A549 (cell line): ENCODE data around the gene RAB10. TPM values are rescaled to one million over a fixed set of nuclear protein-coding genes. Genes with fewer than 3 reads are reported as not detected.
A peak's percentile ranks its signal among the peaks of the same experiment; 100 is the strongest.

ENCODE experiments used
- ATAC-seq, 2 experiments: fragments of 200-7000 bp in 1 of 2; fragments of >200 bp in 1 of 2; cut with Nextera tagmentation in 1 of 2; cut with Tn5 transposase in 1 of 2; 3 replicates each; pipeline versions ENCODE4 v1.8.0 to v1.9.1; 2018 to 2020; ENCODE audit warnings: mild to moderate bottlenecking in 1 of 2, moderate library complexity in 1 of 2
- CTCF ChIA-PET: fragments of 300-600 bp; sonication (Branson Sonifier 250); formaldehyde crosslinking; extraction: SDS; loops from one replicate; lab custom pipeline; 2021; ENCODE audit warnings: antibody characterized with exemption, inconsistent platforms; lab: Yijun Ruan, JAX
- POLR2A ChIA-PET: fragments of 350-600 bp; formaldehyde crosslinking; extraction: SDS; loops from one replicate; lab custom pipeline; 2021; ENCODE audit warnings: antibody characterized with exemption, inconsistent platforms; lab: Yijun Ruan, JAX
- DNase-seq, 2 experiments: peaks; one replicate each; pipeline versions ENCODE4 v3.0.0 to v3.0.0-alpha.2; 2011 to 2016; ENCODE audit warnings: low read depth in 1 of 2, low spot score in 1 of 2
- FAIRE-seq: peaks from 2 replicates; lab custom pipeline; 2011; peaks lifted over from hg19 to GRCh38; lab: Jason Lieb, UNC
- H3K27ac ChIP-seq, 2 experiments: fragments of >200 bp; sonication (Bioruptor Twin); formaldehyde crosslinking; 3 replicates each; pipeline ENCODE4 v1.5.1; 2016 to 2017
- H3K4me1 ChIP-seq: fragments of >200 bp; sonication (Bioruptor Twin); formaldehyde crosslinking; 3 replicates; pipeline ENCODE4 v1.6.1; 2016
- H3K4me2 ChIP-seq: fragments of >200 bp; sonication (Bioruptor Twin); formaldehyde crosslinking; 3 replicates; pipeline ENCODE4 v1.6.1; 2016
- H3K4me3 ChIP-seq: fragments of >200 bp; sonication (Bioruptor Twin); formaldehyde crosslinking; 3 replicates; pipeline ENCODE4 v1.5.1; 2016
- H3K9me3 ChIP-seq: fragments of >200 bp; sonication (Bioruptor Twin); formaldehyde crosslinking; 3 replicates; pipeline ENCODE4 v1.6.1; 2016
- CHD2 ChIP-seq: fragments of 150-350 bp; IDR thresholded peaks from 2 replicates; pipeline ENCODE4 v1.6.1; 2014; ENCODE audit warnings: low read length; ENCODE audit not compliant: partially characterized antibody
- CHD4 ChIP-seq: fragments of 200-600 bp; sonication (generic); IDR thresholded peaks from 2 replicates; pipeline ENCODE4 v1.6.1; 2016; ENCODE audit warnings: antibody characterized with exemption, mild to moderate bottlenecking, borderline replicate concordance
- FOSB ChIP-seq: fragments of 250-450 bp; sonication (Bioruptor Pico); IDR thresholded peaks from 2 replicates; pipeline ENCODE4 v1.5.0; 2020; ENCODE audit warnings: mild to moderate bottlenecking, moderate library complexity
- HDAC2 ChIP-seq: fragments of 200-600 bp; sonication (generic); IDR thresholded peaks from 2 replicates; pipeline ENCODE4 v1.6.1; 2016
- JUN ChIP-seq, 2 experiments: fragments of >200 bp; sonication (Bioruptor Twin); formaldehyde crosslinking; IDR thresholded peaks; 2 replicates in 1 of 2; 3 replicates in 1 of 2; pipeline ENCODE4 v1.6.1; 2016 to 2017
- KDM5A ChIP-seq: fragments of 200-600 bp; sonication (generic); IDR thresholded peaks from 2 replicates; pipeline ENCODE4 v1.6.1; 2016; ENCODE audit warnings: antibody characterized with exemption, mild to moderate bottlenecking
- NFE2L2 ChIP-seq: fragments of 150-350 bp; conservative IDR thresholded peaks from 2 replicates; pipeline ENCODE4 v1.6.1; 2014; ENCODE audit warnings: low read length
- NPAS2 ChIP-seq: fragments of 250-450 bp; sonication (Bioruptor Pico); IDR thresholded peaks from 2 replicates; pipeline ENCODE4 v1.8.0; 2022; ENCODE audit warnings: mild to moderate bottlenecking, moderate library complexity, borderline replicate concordance
- NR3C1 ChIP-seq: fragments of >200 bp; sonication (Bioruptor Twin); formaldehyde crosslinking; IDR thresholded peaks from 3 replicates; pipeline ENCODE4 v1.6.1; 2017
- POLR2A ChIP-seq: IDR thresholded peaks from 2 replicates; pipeline ENCODE4 v1.6.1; 2012; ENCODE audit warnings: mild to moderate bottlenecking, low read length
- POLR2AphosphoS2 ChIP-seq: conservative IDR thresholded peaks from 2 replicates; pipeline ENCODE4 v1.6.1; 2012; ENCODE audit warnings: low read length, improper control_type of control experiment, inconsistent platforms
- TFCP2L1 ChIP-seq: fragments of 250-450 bp; sonication (Bioruptor Pico); IDR thresholded peaks from 2 replicates; pipeline ENCODE4 v1.5.0; 2021; ENCODE audit warnings: mild to moderate bottlenecking
- WGBS: methylation state at CpG from one replicate; pipeline ENCODE4 v1.1.6; 2017; ENCODE audit errors: missing lambda C conversion rate; 5-methylcytosine and 5-hydroxymethylcytosine counted together
- polyA plus RNA-seq, 4 experiments: library from polyadenylated mRNA; depleted of rRNA in 3 of 4; stranded (reverse); fragments of >200 nt; fragmentation: RNase III in 1 of 4; extraction: RNeasy Plus Mini Kit Qiagen cat#74134 plus additional on column Dnase treatment in 1 of 4; gene quantifications; 2 replicates in 3 of 4; 3 replicates in 1 of 4; pipeline ENCODE4 v1.2.3, GENCODE V29; 2011 to 2017
- TF ChIP-seq, protein P1 (sequence below): IDR thresholded peaks from 2 replicates; pipeline ENCODE4 v1.6.1; 2012
- TF ChIP-seq, protein P2 (sequence below): fragments of >200 bp; sonication (Bioruptor Twin); formaldehyde crosslinking; IDR thresholded peaks from 3 replicates; pipeline ENCODE4 v1.5.1; 2016

RAB10 gene
- polyA plus RNA-seq, 2 of the 4 experiments (the other 2 are of a cell fraction), result 272 to 692 TPM

DNA sequence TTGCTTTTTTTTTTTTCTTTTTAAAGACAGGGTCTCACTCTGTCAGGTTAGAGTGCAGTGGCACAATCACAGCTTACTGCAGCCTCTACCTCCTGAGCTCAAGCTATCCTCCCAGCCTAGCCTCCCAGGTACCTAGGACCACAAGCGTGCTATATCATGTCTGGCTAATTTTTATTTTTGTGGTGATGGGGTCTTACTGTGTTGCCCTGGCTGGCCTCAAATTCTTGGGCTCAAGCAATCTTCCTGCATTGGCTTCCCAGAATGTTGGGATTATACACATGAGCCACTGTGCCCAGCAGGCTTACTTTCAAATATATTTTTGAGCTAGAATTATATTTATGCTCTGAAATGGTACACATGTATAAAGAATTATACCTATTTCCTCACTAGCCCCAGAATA, 85.6 kb downstream of the RAB10 start:
- CTCF ChIA-PET, result interaction anchor here (0.7 to 3.2 kb wide), 9 partner anchors 8 to 216 kb away, joined by 3 to 13 read pairs (median 4); no protein-coding TSS in a partner anchor
- WGBS, result 93% methylated on average over 1 of the region's 1 CpG
- Histone ChIP-seq H3K27ac (no peak overlapping the region), H3K4me3 (no peak overlapping the region), H3K4me2 (no peak overlapping the region)
- POLR2A ChIA-PET, result no interaction called here
- TF ChIP-seq HDAC2, result no peak
- 0 out of 5 replicates have a peak, but pooled peaks of 1 of the 2 experiments have one; percentile 22 for TF ChIP-seq JUN (IDR thresholded peaks at IDR 0.05)
- TF ChIP-seq, all 56 proteins: peak for 1
- Histone ChIP-seq H3K9me3 (no peaks in the 10 kb centered on the region), H3K4me1 (peaks cover under 1% of the 10 kb centered on the region; the same call in 1 of the 3 replicates)
- ATAC-seq (no peak), DNase-seq (no peak), FAIRE-seq (no peak)

DNA sequence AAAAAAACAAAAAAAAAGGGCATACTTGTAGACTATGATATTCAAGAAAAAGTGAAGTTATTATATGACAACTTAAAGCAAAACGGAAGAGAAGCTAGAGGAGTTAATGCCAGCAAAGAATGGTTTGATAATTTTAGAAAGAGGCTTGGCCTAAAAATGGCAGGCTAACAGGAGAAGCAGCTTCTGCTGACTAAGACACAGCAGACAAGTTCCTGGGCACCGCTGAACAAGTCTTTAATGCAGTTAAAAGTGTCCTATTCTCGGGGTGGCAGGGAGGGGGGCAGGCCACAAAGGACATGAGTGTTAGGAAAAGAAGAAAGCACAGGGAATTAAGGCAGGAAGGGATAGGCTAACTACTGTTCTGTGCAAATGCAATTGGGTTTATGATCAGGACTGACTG, 88.7 kb downstream of the RAB10 start:
- FAIRE-seq, result no peak
- no peak overlapping the region for H3K4me3 ChIP-seq
- no peak for TF ChIP-seq FOSB (CRISPR knock-in tag)
- TF ChIP-seq NPAS2 (CRISPR knock-in tag), result no peak
- TF ChIP-seq TFCP2L1 (CRISPR knock-in tag), result no peak
- no peak for TF ChIP-seq POLR2AphosphoS2
- TF ChIP-seq CHD2, result no peak
- WGBS, result 80% methylated on average over 3 of the region's 3 CpGs
- H3K9me3 ChIP-seq, result no peaks in the 10 kb centered on the region
- ChIA-PET POLR2A (no interaction called here), CTCF (interaction anchor here (0.6 to 0.9 kb wide), 3 partner anchors 17 to 62 kb away, joined by 3 to 5 read pairs (median 4); no protein-coding TSS in a partner anchor)
- H3K27ac ChIP-seq, result no peak overlapping the region
- H3K4me1 ChIP-seq, result peaks cover 32% of the 10 kb centered on the region
- ATAC-seq, result peak; percentile 9 to 10; a peak in 2 of 6 replicates
- no peak for DNase-seq
- H3K4me2 ChIP-seq, result no peak overlapping the region

DNA sequence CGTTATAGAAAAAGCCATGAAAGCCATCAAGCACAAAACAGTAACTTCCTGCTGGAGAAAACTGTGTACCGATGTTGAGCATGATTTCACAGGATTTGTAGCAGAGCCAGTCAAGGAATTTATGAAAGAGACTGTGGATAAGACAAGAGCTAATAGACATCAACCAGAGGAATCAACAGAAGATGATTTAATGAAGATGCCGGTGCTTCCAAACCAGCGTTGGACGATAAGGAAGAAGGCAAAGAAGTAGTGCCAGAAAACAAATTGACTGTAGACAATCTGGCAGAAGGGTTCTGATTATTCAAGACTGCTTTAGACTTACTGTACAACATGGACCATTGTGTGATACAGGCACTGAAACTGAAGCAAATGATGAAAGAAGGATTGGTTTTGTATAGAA, 89.5 kb downstream of the RAB10 start:
- WGBS, result 81% methylated on average over 5 of the region's 5 CpGs
- FAIRE-seq (no peak), DNase-seq (no peak), ATAC-seq (no peak)
- CTCF ChIA-PET, result no interaction called here
- Histone ChIP-seq H3K4me2 (no peak overlapping the region), H3K4me3 (no peak overlapping the region), H3K4me1 (peaks cover 40% of the 10 kb centered on the region), H3K9me3 (no peaks in the 10 kb centered on the region), H3K27ac (no peak overlapping the region)
- TF ChIP-seq POLR2AphosphoS2 (peak; percentile 29; the same call in 1 of the 2 replicates), CHD4 (no peak), NFE2L2 (no peak), HDAC2 (no peak), POLR2A (no peak)
- POLR2A ChIA-PET, result interaction anchor here (0.7 kb wide), 1 partner anchor 51 kb away, joined by 7 read pairs; no protein-coding TSS in a partner anchor

- POLR2A ChIA-PET, result no interaction called here
- H3K27ac ChIP-seq, result 0 out of 6 replicates have a peak overlapping the region, but pooled peaks of 1 of the 2 experiments have one; percentile 1
- no peak for DNase-seq
- H3K4me2 ChIP-seq, result no peak overlapping the region
- no peaks in the 10 kb centered on the region for H3K9me3 ChIP-seq
- no peak for ATAC-seq
- 94% methylated on average over 4 of the region's 4 CpGs for WGBS
- CTCF ChIA-PET, result interaction anchor here (0.6 to 2.5 kb wide), 10 partner anchors 9 to 175 kb away, joined by 3 to 11 read pairs (median 4); no protein-coding TSS in a partner anchor
- H3K4me3 ChIP-seq, result no peak overlapping the region
- TF ChIP-seq TFCP2L1 (CRISPR knock-in tag) (no peak), NR3C1 (no peak), KDM5A (no peak)
- TF ChIP-seq, protein P1, sequence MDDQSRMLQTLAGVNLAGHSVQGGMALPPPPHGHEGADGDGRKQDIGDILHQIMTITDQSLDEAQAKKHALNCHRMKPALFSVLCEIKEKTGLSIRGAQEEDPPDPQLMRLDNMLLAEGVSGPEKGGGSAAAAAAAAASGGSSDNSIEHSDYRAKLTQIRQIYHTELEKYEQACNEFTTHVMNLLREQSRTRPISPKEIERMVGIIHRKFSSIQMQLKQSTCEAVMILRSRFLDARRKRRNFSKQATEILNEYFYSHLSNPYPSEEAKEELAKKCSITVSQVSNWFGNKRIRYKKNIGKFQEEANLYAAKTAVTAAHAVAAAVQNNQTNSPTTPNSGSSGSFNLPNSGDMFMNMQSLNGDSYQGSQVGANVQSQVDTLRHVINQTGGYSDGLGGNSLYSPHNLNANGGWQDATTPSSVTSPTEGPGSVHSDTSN, result no peak
- TF ChIP-seq, protein P2, sequence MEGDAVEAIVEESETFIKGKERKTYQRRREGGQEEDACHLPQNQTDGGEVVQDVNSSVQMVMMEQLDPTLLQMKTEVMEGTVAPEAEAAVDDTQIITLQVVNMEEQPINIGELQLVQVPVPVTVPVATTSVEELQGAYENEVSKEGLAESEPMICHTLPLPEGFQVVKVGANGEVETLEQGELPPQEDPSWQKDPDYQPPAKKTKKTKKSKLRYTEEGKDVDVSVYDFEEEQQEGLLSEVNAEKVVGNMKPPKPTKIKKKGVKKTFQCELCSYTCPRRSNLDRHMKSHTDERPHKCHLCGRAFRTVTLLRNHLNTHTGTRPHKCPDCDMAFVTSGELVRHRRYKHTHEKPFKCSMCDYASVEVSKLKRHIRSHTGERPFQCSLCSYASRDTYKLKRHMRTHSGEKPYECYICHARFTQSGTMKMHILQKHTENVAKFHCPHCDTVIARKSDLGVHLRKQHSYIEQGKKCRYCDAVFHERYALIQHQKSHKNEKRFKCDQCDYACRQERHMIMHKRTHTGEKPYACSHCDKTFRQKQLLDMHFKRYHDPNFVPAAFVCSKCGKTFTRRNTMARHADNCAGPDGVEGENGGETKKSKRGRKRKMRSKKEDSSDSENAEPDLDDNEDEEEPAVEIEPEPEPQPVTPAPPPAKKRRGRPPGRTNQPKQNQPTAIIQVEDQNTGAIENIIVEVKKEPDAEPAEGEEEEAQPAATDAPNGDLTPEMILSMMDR, result no peak
- no peak for FAIRE-seq
- peaks cover 43% of the 10 kb centered on the region for H3K4me1 ChIP-seq
Measured at GRCh38 chr2:26126074-26126473, 92.2 kb downstream of the RAB10 start.
